Peyer's patch (tissue), 4 donors: ENCODE measurements around the gene KDM2B.

Experiments used
- POLR2A ChIP-seq, 2 donors: fragments of 450-650 bp; IDR thresholded peaks; one replicate each; pipeline ENCODE4 v1.5.1; 2017; ENCODE audit warnings: antibody characterized with exemption in 2 of 2, mild to moderate bottlenecking in 2 of 2, moderate library complexity in 2 of 2
- TF ChIP-seq, protein P1 (sequence below), 6 experiments: fragments of 450-650 bp in 4 of 6; fragments of 200-600 bp in 2 of 6; sonication (generic) in 1 of 6; IDR thresholded peaks; one replicate each; pipeline ENCODE4 v1.5.1; 2017 to 2019; ENCODE audit warnings: antibody characterized with exemption in 6 of 6, mild to moderate bottlenecking in 3 of 6, moderate library complexity in 1 of 6

DNA sequence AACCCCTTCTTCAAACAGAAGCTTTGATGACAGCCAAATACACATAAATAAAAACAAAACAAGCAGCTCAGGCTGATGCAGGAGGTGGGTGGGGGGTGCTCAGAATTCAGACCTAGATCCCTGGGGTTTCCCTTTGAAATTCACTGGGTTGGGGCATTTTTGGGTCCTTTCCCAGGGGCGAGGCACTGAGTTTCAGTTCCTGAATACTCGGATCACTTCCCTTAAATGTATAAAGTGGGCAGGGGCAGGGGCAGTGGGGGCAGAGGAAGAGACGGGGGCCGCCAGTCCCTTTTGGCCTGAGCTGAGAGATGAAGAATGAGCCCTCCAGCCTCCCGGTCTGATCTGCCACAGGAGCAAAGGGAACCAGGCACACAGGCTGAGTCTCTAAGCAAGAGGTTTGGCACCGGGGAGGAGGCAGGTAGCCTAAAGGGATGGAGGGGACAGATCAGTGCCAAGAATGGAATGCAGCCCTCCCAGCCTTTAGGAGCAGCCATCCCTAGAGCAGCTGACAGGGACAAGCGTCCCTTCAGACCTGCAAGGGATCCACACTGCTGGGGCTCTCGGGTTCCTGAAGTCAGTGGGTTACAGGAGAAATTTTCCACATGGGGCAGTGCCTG lies 20.3 kb downstream of the KDM2B start:
- TF ChIP-seq, protein P1, sequence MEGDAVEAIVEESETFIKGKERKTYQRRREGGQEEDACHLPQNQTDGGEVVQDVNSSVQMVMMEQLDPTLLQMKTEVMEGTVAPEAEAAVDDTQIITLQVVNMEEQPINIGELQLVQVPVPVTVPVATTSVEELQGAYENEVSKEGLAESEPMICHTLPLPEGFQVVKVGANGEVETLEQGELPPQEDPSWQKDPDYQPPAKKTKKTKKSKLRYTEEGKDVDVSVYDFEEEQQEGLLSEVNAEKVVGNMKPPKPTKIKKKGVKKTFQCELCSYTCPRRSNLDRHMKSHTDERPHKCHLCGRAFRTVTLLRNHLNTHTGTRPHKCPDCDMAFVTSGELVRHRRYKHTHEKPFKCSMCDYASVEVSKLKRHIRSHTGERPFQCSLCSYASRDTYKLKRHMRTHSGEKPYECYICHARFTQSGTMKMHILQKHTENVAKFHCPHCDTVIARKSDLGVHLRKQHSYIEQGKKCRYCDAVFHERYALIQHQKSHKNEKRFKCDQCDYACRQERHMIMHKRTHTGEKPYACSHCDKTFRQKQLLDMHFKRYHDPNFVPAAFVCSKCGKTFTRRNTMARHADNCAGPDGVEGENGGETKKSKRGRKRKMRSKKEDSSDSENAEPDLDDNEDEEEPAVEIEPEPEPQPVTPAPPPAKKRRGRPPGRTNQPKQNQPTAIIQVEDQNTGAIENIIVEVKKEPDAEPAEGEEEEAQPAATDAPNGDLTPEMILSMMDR (IDR thresholded peaks at IDR 0.05): no peak
- TF ChIP-seq POLR2A (IDR thresholded peaks at IDR 0.05): no peak
